DOHH2 (cell line): ENCODE results near the gene ERP27.

ENCODE experiments used
- CTCF ChIP-seq: fragments of 200-600 bp; sonication (generic); IDR thresholded peaks from one replicate; pipeline ENCODE4 v1.5.1; 2014; ENCODE audit warnings: antibody characterized with exemption, mild to moderate bottlenecking, low read depth, low read length; ENCODE audit not compliant: poor library complexity, severe bottlenecking
- EZH2phosphoT487 ChIP-seq: fragments of 200-600 bp; sonication (generic); IDR thresholded peaks from 2 replicates; pipeline ENCODE4 v1.6.1; 2017; ENCODE audit warnings: borderline replicate concordance, mild to moderate bottlenecking, antibody characterized with exemption, low read length, moderate library complexity, mixed read lengths

GRCh38 chr12:14962797-14963196 is 24.5 kb upstream of the ERP27 start:
- no peak for TF ChIP-seq CTCF
- no peak for TF ChIP-seq EZH2phosphoT487
